Activated CD8-positive, alpha-beta memory T cell treated with anti-CD3 and anti-CD28 coated beads, Interleukin-2, amount 10 ng/mL, durations not matched to agents 7 days and 5 days (primary cell): ENCODE data around the gene PGAM2. TPM values are rescaled to one million over a fixed set of nuclear protein-coding genes. Genes with fewer than 3 reads are reported as not detected.

Experiments used
- ATAC-seq: fragments of 150-1000 bp; cut with Tn5 transposase; one replicate; pipeline ENCODE4 v1.10.0; 2021; ENCODE audit warnings: moderate library complexity
- CTCF ChIA-PET: fragments of 350-600 bp; sonication (Branson Sonifier 250); formaldehyde crosslinking; loops from one replicate; lab custom pipeline; 2021; ENCODE audit warnings: antibody characterized with exemption; lab: Charles Lee
- DNase-seq: peaks from one replicate; pipeline ENCODE4 v3.0.0-alpha.2; 2020
- H3K27ac Mint-ChIP-seq: one replicate; pipeline ENCODE4 v1.8.0; 2021; ENCODE audit warnings: mild to moderate bottlenecking, mixed read lengths
- H3K27me3 Mint-ChIP-seq: one replicate; pipeline ENCODE4 v1.8.0; 2021; ENCODE audit warnings: mixed read lengths
- H3K36me3 Mint-ChIP-seq: one replicate; pipeline ENCODE4 v1.8.0; 2021; ENCODE audit warnings: mild to moderate bottlenecking, mixed read lengths
- H3K4me1 Mint-ChIP-seq: one replicate; pipeline ENCODE4 v1.8.0; 2021; ENCODE audit warnings: mixed read lengths
- H3K4me3 Mint-ChIP-seq: one replicate; pipeline ENCODE4 v1.8.0; 2021; ENCODE audit warnings: mild to moderate bottlenecking, moderate library complexity, mixed read lengths
- H3K9me3 Mint-ChIP-seq: one replicate; pipeline ENCODE4 v1.8.0; 2022; ENCODE audit warnings: low read depth, mixed read lengths
- total RNA-seq, 2 experiments: library from RNA; stranded (reverse); gene quantifications; one replicate each; pipeline ENCODE4 v1.2.3, GENCODE V29; 2021

PGAM2 gene
- total RNA-seq, 2 experiments from 2014 or later: 0.58 TPM; not detected in 1

DNA sequence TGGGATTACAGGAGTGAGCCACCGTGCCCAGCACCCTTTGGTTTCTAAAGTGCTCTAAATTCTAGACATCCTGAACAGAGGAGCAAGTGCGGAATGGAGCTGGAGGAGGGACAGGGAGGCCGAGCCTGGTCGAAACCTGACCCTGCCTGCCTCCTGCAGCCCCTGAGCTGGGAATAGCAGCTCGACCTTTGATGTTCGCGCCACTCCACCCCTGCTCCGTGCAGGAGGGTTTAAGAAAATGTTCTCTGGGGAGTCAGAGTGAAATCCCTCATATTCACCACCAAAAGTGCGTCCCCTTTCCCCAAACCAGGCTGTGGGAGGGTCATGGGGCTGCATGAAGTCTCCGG is 1.8 kb downstream of the PGAM2 start:
- DNase-seq (no peak), ATAC-seq (no peak)
- CTCF ChIA-PET: interaction anchor here (1.3 kb wide), 1 partner anchor 133 kb away, joined by 3 read pairs; no protein-coding TSS in a partner anchor
- H3K27me3 Mint-ChIP-seq: no peaks in the 10 kb centered on the region
- H3K36me3 Mint-ChIP-seq: peaks cover 19% of the 10 kb centered on the region
- H3K4me1 Mint-ChIP-seq: peaks cover 11% of the 10 kb centered on the region
- no peak overlapping the region for H3K27ac Mint-ChIP-seq
- H3K4me3 Mint-ChIP-seq: no peak overlapping the region
- H3K9me3 Mint-ChIP-seq: no peaks in the 10 kb centered on the region

DNA sequence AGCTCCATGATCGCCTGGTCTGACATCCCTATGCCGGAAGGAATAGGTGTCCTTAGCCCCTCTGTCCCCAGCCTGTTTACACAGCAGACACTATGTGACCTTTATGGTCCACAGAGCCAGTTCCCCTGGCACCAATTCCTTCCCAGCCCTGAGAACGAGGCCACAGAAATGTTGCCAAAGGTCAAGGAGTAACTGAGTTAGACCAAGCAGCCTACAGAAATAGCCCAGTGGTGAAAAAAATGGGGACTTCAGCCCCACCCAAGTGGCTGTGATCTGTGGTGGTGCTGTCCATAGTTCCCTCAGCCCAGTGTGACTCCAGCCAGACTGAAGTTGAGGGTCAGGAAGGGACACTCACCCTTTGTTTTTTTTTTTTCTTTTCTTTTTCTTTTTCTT is 2.5 kb downstream of the PGAM2 start:
- no peak for DNase-seq
- CTCF ChIA-PET: interaction anchor here (0.8 to 1.3 kb wide), 3 partner anchors 10 to 134 kb away, joined by 3 read pairs; partner anchors contain the start of gene DBNL
- Mint-ChIP-seq H3K9me3 (no peaks in the 10 kb centered on the region), H3K36me3 (peaks cover 24% of the 10 kb centered on the region), H3K4me1 (peaks cover 15% of the 10 kb centered on the region), H3K27ac (no peak overlapping the region), H3K4me3 (no peak overlapping the region), H3K27me3 (no peaks in the 10 kb centered on the region)
- ATAC-seq: no peak

- H3K27ac Mint-ChIP-seq: no peak overlapping the region
- H3K4me1 Mint-ChIP-seq: peaks cover 16% of the 10 kb centered on the region
- H3K9me3 Mint-ChIP-seq: no peaks in the 10 kb centered on the region
- DNase-seq (no peak), ATAC-seq (no peak)
- CTCF ChIA-PET: interaction anchor here (0.8 to 1.3 kb wide), 3 partner anchors 10 to 134 kb away, joined by 3 read pairs; partner anchors contain the start of gene DBNL
- no peaks in the 10 kb centered on the region for H3K27me3 Mint-ChIP-seq
- no peak overlapping the region for H3K4me3 Mint-ChIP-seq
- peaks cover 29% of the 10 kb centered on the region for H3K36me3 Mint-ChIP-seq
These were observed 3.0 kb downstream of the PGAM2 start for GRCh38 chr7:44062180-44062902.

DNA sequence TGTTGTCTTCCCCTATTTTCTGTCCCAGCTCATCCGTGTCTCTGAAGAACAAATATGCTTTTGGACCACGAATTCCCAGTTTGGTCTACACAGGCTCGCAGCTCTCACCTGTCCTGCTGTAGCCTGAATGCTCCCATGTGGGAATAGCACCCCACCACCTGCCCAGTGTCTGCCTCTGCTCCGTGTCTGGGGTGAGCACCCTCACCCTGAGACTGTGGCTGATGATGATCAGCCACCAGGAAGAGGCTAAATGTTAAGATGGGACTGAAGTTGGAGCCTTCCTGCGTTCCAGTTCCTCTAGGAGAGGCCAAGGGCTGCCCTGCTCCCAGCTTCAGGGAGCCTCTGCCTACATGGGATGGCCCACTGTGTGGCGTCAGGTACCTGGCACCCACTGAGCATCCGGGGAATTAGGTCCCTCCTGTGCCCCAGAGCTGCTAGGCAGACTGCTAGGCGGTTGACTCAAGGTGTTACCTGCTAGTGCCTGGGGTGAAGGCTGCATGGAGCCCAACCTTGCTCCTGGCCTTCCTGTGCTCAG is 3.7 kb downstream of the PGAM2 start:
- Mint-ChIP-seq H3K9me3 (no peaks in the 10 kb centered on the region), H3K4me1 (peaks cover 16% of the 10 kb centered on the region), H3K27ac (no peak overlapping the region), H3K4me3 (no peak overlapping the region), H3K36me3 (peaks cover 31% of the 10 kb centered on the region), H3K27me3 (no peaks in the 10 kb centered on the region)
- CTCF ChIA-PET: interaction anchor here (0.8 to 1.2 kb wide), 2 partner anchors 11 to 17 kb away, joined by 3 read pairs; partner anchors contain the start of gene DBNL
- no peak for DNase-seq
- ATAC-seq: no peak

- CTCF ChIA-PET: no interaction called here
- Mint-ChIP-seq H3K9me3 (no peaks in the 10 kb centered on the region), H3K36me3 (peaks cover 31% of the 10 kb centered on the region), H3K4me3 (no peak overlapping the region), H3K27me3 (no peaks in the 10 kb centered on the region), H3K27ac (no peak overlapping the region), H3K4me1 (peaks cover 14% of the 10 kb centered on the region)
- no peak for ATAC-seq
- no peak for DNase-seq
These were observed 4.3 kb downstream of the PGAM2 start for GRCh38 chr7:44060948-44061644.

DNA sequence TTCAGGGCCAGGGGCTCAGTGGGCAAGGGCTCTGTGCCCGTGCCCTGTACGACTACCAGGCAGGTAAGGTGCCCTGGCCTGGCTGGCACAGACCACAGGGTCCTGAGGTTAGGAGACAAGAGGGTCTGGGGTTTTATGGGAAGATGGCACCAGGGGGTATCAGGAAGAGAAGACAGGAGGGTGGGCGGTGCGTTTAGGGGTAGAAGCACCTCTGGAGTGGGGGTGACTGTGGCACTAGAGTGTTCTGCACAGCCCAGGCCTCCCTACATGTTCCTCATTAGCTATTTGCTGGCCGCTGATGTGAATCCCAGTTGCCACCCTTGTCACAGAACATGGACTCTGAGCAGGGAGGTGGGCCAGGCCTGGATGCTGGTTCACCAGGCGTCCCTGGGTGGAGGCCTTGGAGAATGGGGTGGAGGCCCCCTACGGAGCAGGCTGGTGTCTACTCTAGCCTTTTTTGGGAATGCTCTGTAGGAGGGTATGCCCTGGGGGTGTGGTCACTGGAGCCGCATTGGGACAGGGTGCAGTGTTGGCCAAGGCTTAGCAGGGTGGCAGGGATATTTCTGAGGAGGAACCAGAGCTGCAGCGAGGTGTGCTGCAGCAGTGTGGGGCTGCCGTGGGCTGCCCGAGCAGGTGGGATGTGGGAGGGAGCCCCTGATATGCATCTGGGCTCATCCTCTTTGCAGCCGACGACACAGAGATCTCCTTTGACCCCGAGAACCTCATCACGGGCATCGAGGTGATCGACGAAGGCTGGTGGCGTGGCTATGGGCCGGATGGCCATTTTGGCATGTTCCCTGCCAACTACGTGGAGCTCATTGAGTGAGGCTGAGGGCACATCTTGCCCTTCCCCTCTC is 5.0 kb downstream of the PGAM2 start:
- CTCF ChIA-PET: no interaction called here
- DNase-seq (no peak), ATAC-seq (no peak)
- H3K4me1 Mint-ChIP-seq: peaks cover 9% of the 10 kb centered on the region
- H3K9me3 Mint-ChIP-seq: no peaks in the 10 kb centered on the region
- no peaks in the 10 kb centered on the region for H3K27me3 Mint-ChIP-seq
- peaks cover 33% of the 10 kb centered on the region for H3K36me3 Mint-ChIP-seq
- H3K27ac Mint-ChIP-seq: no peak overlapping the region
- H3K4me3 Mint-ChIP-seq: no peak overlapping the region

- ATAC-seq (no peak), DNase-seq (no peak)
- CTCF ChIA-PET: no interaction called here
- Mint-ChIP-seq H3K27ac (no peak overlapping the region), H3K36me3 (peaks cover 37% of the 10 kb centered on the region), H3K4me3 (no peak overlapping the region), H3K27me3 (no peaks in the 10 kb centered on the region), H3K9me3 (no peaks in the 10 kb centered on the region), H3K4me1 (peaks cover 6% of the 10 kb centered on the region)
These were observed 5.9 kb downstream of the PGAM2 start for GRCh38 chr7:44059219-44060090.

DNA sequence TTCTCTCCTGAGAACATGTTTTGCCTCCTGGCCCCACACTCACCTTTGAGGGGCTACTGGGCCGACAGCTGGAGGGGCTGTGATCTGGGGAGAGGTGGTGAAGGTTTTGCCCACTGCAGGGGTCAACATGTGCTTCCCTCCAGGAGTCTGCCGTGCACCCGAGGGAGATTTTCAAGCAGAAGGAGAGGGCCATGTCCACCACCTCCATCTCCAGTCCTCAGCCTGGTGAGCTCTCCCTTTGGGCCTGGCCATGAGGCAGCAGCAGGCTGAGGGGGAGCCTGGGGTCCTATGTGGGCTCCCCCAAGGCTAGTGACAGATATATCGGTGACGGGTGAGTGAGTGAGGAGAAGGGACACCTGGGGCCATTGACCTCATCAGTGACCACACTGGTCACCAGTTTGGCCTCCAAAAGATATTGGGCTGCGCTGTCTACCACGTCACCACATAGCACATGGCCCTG is 6.6 kb downstream of the PGAM2 start:
- H3K4me1 Mint-ChIP-seq: peaks cover 6% of the 10 kb centered on the region
- CTCF ChIA-PET: no interaction called here

DNA sequence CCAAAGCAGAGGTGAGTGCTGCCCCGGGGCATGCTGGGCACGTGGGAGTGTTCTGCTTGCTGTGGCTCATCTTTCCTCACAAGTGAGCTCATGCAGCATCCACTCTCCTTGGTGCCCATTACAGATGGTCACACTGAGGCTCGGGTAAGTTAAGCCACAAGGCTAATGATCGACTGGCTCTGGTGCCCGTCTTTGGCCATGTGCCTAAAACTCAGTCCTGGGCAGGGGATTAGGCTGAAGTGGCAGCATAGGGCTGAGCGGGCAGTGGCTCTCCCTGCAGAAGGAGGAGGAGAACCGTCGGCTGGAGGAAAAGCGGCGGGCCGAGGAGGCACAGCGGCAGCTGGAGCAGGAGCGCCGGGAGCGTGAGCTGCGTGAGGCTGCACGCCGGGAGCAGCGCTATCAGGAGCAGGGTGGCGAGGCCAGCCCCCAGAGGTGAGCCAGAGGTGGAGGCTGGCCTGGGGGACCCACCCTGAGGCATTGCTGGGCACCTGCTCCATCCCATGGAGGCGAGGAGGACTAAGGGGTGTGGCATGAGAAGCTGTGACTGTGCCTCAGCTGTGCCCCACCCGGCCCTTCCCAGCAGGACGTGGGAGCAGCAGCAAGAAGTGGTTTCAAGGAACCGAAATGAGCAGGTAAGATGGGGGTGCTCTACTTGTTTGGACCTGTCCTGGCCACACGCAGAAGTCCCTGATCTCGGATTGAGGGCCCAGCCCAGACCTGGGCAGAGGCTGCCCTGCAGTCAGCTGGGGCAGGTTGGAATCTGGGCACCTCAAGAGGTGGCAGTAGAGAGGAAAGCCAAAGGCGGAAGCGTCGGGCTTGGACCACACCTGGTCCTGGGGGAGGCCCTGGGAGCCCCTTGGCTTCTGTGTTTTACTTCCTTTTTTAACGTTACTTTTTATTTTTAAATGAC is 7.3 kb downstream of the PGAM2 start:
- ATAC-seq (no peak), DNase-seq (no peak)
- H3K9me3 Mint-ChIP-seq: no peaks in the 10 kb centered on the region
- H3K4me1 Mint-ChIP-seq: peaks cover 6% of the 10 kb centered on the region
- H3K27me3 Mint-ChIP-seq: no peaks in the 10 kb centered on the region
- CTCF ChIA-PET: no interaction called here
- peaks cover 41% of the 10 kb centered on the region for H3K36me3 Mint-ChIP-seq
- H3K27ac Mint-ChIP-seq: peak overlapping the region; percentile 63
- no peak overlapping the region for H3K4me3 Mint-ChIP-seq

More for the DNA sequence above, 6.6 kb downstream of the PGAM2 start:
- H3K9me3 Mint-ChIP-seq: no peaks in the 10 kb centered on the region
- no peak overlapping the region for H3K27ac Mint-ChIP-seq
- peaks cover 40% of the 10 kb centered on the region for H3K36me3 Mint-ChIP-seq
- H3K4me3 Mint-ChIP-seq: no peak overlapping the region
- ATAC-seq (no peak), DNase-seq (no peak)
- H3K27me3 Mint-ChIP-seq: no peaks in the 10 kb centered on the region

GRCh38 chr7:44057181-44057848 is 8.1 kb downstream of the PGAM2 start:
- H3K36me3 Mint-ChIP-seq: peaks cover 47% of the 10 kb centered on the region

GRCh38 chr7:44056681-44057080 is 8.7 kb downstream of the PGAM2 start:
- peaks cover 50% of the 10 kb centered on the region for H3K36me3 Mint-ChIP-seq
- no peak for DNase-seq

More at GRCh38 chr7:44057181-44057848, 8.1 kb downstream of the PGAM2 start:
- Mint-ChIP-seq H3K27ac (no peak overlapping the region), H3K4me3 (no peak overlapping the region), H3K4me1 (peaks cover 6% of the 10 kb centered on the region), H3K27me3 (no peaks in the 10 kb centered on the region), H3K9me3 (no peaks in the 10 kb centered on the region)
- DNase-seq (no peak), ATAC-seq (no peak)
- CTCF ChIA-PET: no interaction called here

More at GRCh38 chr7:44056681-44057080, 8.7 kb downstream of the PGAM2 start:
- peaks cover 10% of the 10 kb centered on the region for H3K4me1 Mint-ChIP-seq
- H3K27me3 Mint-ChIP-seq: no peaks in the 10 kb centered on the region
- CTCF ChIA-PET: no interaction called here
- H3K9me3 Mint-ChIP-seq: no peaks in the 10 kb centered on the region
- no peak for ATAC-seq
- H3K27ac Mint-ChIP-seq: no peak overlapping the region
- H3K4me3 Mint-ChIP-seq: no peak overlapping the region
